A673 (cell line): ENCODE results near the gene C1orf74. TPM values are rescaled to one million over a fixed set of nuclear protein-coding genes. Genes with fewer than 3 reads are reported as not detected.

Source experiments
- BruUV-seq: library from RNA; stranded (reverse); fragments of 400-500 nt; replicated peaks from 2 replicates; lab custom pipeline; 2021; lab: Mats Ljungman, UMichigan
- CTCF ChIA-PET: fragments of 300-600 bp; sonication (Branson Sonifier 250); formaldehyde crosslinking; loops from one replicate; lab custom pipeline; 2022; ENCODE audit warnings: antibody characterized with exemption; lab: Charles Lee
- POLR2A ChIA-PET: fragments of 300-600 bp; sonication (Branson Sonifier 250); formaldehyde crosslinking; loops from one replicate; lab custom pipeline; 2022; ENCODE audit warnings: antibody characterized with exemption; ENCODE audit not compliant: low non-redundant PET; lab: Charles Lee
- DNase-seq: peaks from one replicate; pipeline ENCODE4 v3.0.0-alpha.2; 2015; ENCODE audit warnings: low spot score
- H3K27ac ChIP-seq: fragments of 200-600 bp; sonication (generic); 2 replicates; pipeline ENCODE4 v1.5.1; 2016; ENCODE audit warnings: mixed run types, low read depth, mild to moderate bottlenecking, mixed read lengths, antibody characterized with exemption, low read length; ENCODE audit not compliant: poor library complexity, severe bottlenecking
- H3K27me3 ChIP-seq: fragments of 200-600 bp; sonication (generic); replicated peaks from 2 replicates; pipeline ENCODE4 v1.6.1; 2017; ENCODE audit warnings: mixed run types, low read depth, mild to moderate bottlenecking, mixed read lengths, antibody characterized with exemption, low read length; ENCODE audit not compliant: insufficient read depth, poor library complexity
- H3K36me3 ChIP-seq: fragments of 200-600 bp; sonication (generic); 2 replicates; pipeline ENCODE4 v1.6.1; 2016; ENCODE audit warnings: mixed run types, mild to moderate bottlenecking, mixed read lengths, antibody characterized with exemption, low read length; ENCODE audit not compliant: insufficient read depth, poor library complexity, severe bottlenecking
- H3K4me1 ChIP-seq: fragments of 200-600 bp; sonication (generic); 2 replicates; pipeline ENCODE4 v1.6.1; 2017; ENCODE audit warnings: mixed run types, mild to moderate bottlenecking, mixed read lengths, antibody characterized with exemption, low read length; ENCODE audit not compliant: insufficient read depth, poor library complexity, severe bottlenecking
- H3K4me3 ChIP-seq: fragments of 200-600 bp; sonication (generic); 2 replicates; pipeline ENCODE4 v1.5.1; 2016; ENCODE audit warnings: low read depth, mixed run types, mild to moderate bottlenecking, mixed read lengths, low read length; ENCODE audit not compliant: poor library complexity, severe bottlenecking
- H3K9me3 ChIP-seq: fragments of 200-600 bp; sonication (generic); 2 replicates; pipeline ENCODE4 v1.6.1; 2016; ENCODE audit warnings: mixed run types, low read depth, mild to moderate bottlenecking, mixed read lengths, antibody characterized with exemption, low read length; ENCODE audit not compliant: poor library complexity, severe bottlenecking
- CTCF ChIP-seq: fragments of 300-800, 200-600 bp; sonication (generic); conservative IDR thresholded peaks from 2 replicates; pipeline ENCODE4 v1.5.1; 2017; ENCODE audit warnings: low read depth, mild to moderate bottlenecking, antibody characterized with exemption, low read length, moderate library complexity, mixed read lengths
- EZH2 ChIP-seq: fragments of 200-600 bp; sonication (generic); IDR thresholded peaks from 2 replicates; pipeline ENCODE4 v1.6.1; 2017; ENCODE audit warnings: borderline replicate concordance, low read depth, mild to moderate bottlenecking, mixed read lengths, antibody characterized with exemption, low read length; ENCODE audit not compliant: poor library complexity, severe bottlenecking
- intact Hi-C: fragments of 100-400 bp; cut with micrococcal nuclease; formaldehyde crosslinking; loops from one replicate; pipeline ENCODE4 v1.10.0; 2022; ENCODE audit not compliant: unreplicated experiment
- total RNA-seq: library from RNA; stranded (reverse); gene quantifications from 2 replicates; pipeline ENCODE4 v1.2.3, GENCODE V29; 2021

The C1orf74 gene
- total RNA-seq, 1 experiment from 2014 or later = 4.2 TPM

DNA sequence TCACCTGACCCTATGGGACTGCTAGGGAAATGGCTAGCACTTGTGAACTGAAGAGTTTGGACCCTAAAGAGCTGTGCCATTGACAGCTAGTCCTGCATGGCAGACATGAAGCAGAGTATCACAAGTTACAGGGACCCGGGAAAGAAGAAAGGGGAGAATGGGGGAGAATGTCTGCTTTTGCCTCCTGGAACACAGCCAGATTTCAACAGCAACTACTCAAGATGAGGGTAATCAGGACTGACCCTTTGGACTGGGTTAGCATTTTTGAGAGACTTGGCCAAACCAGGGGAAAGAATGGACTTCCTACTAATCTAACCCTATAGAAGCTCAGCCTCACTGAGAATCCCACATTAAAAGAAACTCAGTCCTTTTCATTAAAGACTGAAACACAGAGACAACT is 34.7 kb upstream of the C1orf74 start:
- H3K27me3 ChIP-seq = no peaks in the 10 kb centered on the region
- no TSS peak for BruUV-seq
- ChIA-PET POLR2A (no interaction called here), CTCF (no interaction called here)
- intact Hi-C loops = no loop called here
- H3K27ac ChIP-seq = no peak overlapping the region
- H3K4me3 ChIP-seq = no peak overlapping the region
- no peaks in the 10 kb centered on the region for H3K36me3 ChIP-seq
- no peaks in the 10 kb centered on the region for H3K9me3 ChIP-seq
- no peaks in the 10 kb centered on the region for H3K4me1 ChIP-seq
- TF ChIP-seq EZH2 = no peak
- TF ChIP-seq CTCF = no peak
- DNase-seq = no peak

GRCh38 chr1:209817691-209818090 is 33.3 kb upstream of the C1orf74 start:
- no TSS peak for BruUV-seq
- H3K27me3 ChIP-seq = no peaks in the 10 kb centered on the region
- H3K4me1 ChIP-seq = no peaks in the 10 kb centered on the region
- H3K9me3 ChIP-seq = no peaks in the 10 kb centered on the region
- ChIA-PET POLR2A (no interaction called here), CTCF (no interaction called here)
- no peak overlapping the region for H3K4me3 ChIP-seq
- H3K36me3 ChIP-seq = no peaks in the 10 kb centered on the region
- H3K27ac ChIP-seq = no peak overlapping the region
- intact Hi-C loops = no loop called here
- TF ChIP-seq EZH2 = no peak
- TF ChIP-seq CTCF = no peak
- no peak for DNase-seq

DNA sequence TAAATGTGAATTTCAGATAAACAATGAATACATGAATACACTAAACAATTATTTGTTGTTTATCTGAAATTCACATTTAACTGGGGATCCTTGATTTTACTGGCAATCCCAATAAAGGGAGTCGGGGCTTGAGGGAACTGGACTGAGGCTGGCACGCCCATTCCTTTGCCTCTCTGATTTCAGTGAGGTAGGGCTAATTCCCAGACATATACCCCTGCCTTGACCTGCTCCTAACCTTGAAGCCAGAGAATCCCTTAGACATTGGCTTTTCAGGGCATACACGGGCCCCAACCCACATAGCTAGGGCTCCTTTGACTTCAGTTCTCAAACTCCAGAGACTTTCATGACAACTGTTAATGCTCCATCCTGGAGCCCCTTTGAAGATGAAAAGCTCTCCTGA is 32.6 kb upstream of the C1orf74 start:
- TF ChIP-seq CTCF (no peak), EZH2 (no peak)
- H3K4me1 ChIP-seq = no peaks in the 10 kb centered on the region
- no peak overlapping the region for H3K27ac ChIP-seq
- no peaks in the 10 kb centered on the region for H3K9me3 ChIP-seq
- POLR2A ChIA-PET = no interaction called here
- no peaks in the 10 kb centered on the region for H3K27me3 ChIP-seq
- no peak overlapping the region for H3K4me3 ChIP-seq
- intact Hi-C loops = no loop called here
- no peaks in the 10 kb centered on the region for H3K36me3 ChIP-seq
- DNase-seq = no peak
- CTCF ChIA-PET = no interaction called here
- no TSS peak for BruUV-seq
